GM21447 (cell line): ENCODE data around the gene BHLHE23.
"Not testable (repeated sequence)": the region's sequence is repeated elsewhere in the genome, so short reads cannot be mapped to it uniquely, and the experiment has no call there.

Source experiments
- ATAC-seq: cut with Tn5 transposase; IDR thresholded peaks from one replicate; pipeline ENCODE4 v1.9.1; 2021; ENCODE audit not compliant: unreplicated experiment

Gene BHLHE23

DNA sequence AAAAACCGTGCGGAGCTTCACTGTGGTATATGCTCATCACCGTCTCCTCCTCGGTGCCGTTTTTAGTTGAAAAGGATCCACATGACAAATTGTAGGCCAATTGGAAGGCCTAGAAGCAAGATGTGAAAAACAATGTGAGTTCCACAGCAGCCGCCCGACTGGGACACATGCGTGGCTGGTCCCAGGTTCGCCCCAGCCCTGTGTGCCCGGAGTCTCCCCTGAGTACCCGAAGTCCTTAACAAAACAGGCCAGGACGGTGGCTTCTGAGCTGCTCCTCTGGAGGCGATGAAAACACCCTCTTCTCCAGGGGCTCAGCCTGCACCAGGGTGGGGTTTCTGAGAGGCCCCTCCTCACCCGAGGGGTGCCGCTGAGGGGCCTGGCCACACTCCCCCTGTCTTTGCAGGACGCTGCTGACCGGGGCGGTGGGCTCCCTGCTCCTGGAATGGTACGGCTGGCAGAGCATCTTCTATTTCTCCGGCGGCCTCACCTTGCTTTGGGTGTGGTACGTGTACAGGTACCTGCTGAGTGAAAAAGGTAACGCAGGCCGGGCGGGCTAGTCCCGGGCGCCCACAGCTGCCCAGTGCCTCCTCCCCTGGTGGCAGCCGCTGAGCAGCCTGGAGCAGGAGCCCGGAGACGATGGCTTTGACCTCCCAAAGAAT lies 44.4 kb downstream of the BHLHE23 start:
- ATAC-seq, result no peak

- no peak for ATAC-seq
Measured at GRCh38 chr20:62961799-62962198, 45.0 kb downstream of the BHLHE23 start.

GRCh38 chr20:62961310-62961783 lies 45.4 kb downstream of the BHLHE23 start:
- no peak for ATAC-seq

DNA sequence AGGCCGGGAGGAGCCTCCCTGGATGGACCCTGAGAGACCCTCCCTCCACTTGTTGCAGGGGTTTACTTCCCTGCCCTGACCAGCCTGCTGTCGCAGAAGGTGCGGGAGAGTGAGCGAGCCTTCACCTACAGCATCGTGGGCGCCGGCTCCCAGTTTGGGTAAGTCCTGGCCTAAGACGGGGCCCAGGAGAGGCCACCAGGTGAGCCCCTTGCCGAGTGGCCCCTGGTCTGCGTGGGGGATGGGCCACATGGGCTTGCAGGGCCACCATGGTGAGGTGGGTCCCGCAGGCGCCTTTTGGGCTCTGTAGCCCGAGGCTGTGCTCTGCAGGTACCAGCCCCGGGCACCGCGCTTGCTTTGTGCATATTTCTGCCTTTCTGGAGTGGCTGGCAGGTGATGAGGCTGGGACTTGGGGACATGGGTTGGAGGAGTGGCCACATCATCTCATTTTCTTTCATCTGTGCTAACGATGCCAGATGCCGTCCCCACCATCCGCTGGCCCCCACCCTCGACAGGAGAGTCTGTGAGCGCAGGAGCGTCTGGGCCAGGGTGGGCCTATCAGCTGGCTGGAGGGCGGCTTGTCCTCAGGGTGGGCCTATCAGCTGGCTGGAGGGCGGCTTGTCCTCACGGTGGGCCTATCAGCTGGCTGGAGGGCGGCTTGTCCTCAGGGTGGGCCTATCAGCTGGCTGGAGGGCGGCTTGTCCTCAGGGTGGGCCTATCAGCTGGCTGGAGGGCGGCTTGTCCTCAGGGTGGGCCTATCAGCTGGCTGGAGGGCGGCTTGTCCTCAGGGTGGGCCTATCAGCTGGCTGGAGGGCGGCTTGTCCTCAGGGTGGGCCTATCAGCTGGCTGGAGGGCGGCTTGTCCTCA lies 46.1 kb downstream of the BHLHE23 start:
- not testable (repeated sequence) for ATAC-seq

- no peak for ATAC-seq
Measured at GRCh38 chr20:62959998-62960436, 46.7 kb downstream of the BHLHE23 start.

GRCh38 chr20:62959101-62959971 lies 47.4 kb downstream of the BHLHE23 start:
- no peak for ATAC-seq

DNA sequence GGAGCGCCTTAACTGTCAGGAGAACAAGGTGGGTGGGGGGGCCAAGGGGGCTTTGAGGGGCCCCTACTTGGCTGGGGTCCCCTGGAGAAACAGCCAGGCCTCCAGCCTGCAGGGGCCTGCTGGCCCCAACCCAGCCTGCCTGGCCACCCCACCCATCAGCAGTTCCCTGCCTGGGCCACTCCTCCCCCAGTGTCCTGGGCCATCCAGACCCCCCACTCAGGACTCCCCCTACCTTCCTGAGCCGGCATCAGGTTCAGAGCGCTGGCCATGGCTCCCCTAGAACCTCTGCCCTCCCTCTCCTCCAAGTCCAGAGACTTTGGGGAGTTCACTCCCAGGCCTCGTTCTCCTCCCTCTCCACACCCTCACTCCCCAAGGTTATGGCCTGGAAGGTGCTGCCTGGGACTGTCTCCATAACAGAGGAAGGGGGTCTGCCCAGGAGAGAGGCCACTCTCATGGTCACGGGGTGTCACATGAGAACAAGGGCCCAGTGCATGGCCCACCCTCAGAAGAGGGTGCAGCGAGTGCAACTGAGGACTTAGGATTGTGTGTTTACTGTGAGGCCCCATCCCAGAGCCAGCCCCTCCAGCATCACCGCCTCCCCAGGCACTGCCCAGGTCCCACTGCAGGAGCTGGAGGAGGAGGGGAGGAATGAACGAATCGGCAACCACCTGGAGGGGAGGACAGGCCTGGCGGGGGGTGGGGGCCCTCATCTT lies 48.2 kb downstream of the BHLHE23 start:
- ATAC-seq, result no peak

DNA sequence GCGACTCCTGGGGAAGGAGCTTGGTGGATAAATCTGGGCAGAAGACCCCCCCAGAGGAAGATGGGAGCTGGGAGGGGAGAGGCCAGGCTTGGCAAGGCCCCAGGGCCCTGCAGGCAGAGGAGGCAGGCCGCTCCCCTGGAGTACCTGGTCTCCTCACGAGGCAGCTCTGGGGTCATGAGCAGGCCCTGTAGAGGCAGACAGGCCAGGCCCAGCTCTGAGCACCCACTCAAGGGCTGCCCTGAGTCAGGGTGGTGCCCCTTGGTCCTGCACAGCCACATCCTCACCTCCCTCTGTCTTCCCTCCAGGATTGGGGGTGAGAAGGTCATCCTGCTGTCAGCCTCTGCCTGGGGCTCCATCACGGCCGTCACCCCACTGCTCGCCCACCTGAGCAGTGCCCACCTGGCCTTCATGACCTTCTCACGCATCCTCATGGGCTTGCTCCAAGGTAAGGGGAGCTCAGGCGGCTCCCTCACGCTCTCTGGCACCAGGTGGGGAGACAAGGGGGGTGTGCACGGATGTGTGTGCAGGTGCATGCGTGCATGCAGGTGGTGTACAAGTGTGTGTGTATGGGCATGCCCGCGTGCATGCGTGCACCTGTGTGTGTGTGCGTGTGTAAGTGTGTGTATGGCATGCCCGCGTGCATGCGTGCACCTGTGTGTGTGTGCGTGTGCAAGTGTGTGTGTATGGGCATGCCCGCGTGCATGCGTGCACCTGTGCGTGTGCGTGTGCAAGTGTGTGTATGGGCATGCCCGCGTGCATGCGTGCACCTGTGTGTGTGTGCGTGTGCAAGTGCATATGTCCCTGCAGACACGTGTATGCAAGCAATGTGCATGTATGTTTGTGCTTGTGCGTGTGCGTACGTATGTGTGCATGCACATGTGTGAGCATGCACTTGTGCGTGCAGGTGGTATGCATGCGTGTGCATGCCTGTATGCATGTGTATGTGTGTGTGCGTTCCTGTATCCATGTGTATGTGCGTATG lies 49.3 kb downstream of the BHLHE23 start:
- ATAC-seq, result no peak

DNA sequence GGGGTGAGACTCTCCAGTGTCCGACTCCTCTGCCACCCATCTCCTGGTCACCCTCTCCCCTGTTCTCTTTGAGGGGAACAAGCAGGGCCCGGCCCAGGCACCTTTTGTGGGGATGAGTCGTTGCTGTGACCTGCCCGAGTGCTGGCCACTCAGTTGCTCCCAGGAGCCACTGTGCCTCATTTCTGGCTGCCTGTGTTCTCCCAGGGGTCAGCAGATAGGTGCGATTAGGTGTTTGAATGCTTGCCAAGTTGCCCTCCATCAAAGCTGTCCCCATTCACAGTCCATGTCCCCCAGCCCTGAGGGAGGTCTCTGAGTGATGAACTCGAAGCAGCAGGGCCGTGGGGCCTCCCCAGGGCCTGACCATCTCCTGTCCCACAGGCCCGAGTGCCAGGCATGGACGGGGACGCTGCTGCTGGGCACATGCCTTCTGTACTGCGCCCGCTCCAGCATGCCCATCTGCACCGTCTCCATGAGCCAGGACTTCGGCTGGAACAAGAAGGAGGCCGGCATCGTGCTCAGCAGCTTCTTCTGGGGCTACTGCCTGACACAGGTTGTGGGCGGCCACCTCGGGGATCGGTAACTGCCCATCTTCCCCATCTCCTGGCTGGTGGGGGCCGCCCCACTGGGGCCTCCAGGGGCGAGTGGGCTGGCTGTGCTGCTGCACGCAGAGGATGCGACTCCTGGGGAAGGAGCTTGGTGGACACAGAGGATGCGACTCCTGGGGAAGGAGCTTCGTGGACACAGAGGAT lies 50.2 kb downstream of the BHLHE23 start:
- ATAC-seq, result no peak
